ENCODE measurements around the gene POU6F2. TPM values are rescaled to one million over a fixed set of nuclear protein-coding genes. Genes with fewer than 3 reads are reported as not detected.

POU6F2 gene
- total RNA-seq, 1 experiment from 2014 or later = 2.9 TPM

DNA sequence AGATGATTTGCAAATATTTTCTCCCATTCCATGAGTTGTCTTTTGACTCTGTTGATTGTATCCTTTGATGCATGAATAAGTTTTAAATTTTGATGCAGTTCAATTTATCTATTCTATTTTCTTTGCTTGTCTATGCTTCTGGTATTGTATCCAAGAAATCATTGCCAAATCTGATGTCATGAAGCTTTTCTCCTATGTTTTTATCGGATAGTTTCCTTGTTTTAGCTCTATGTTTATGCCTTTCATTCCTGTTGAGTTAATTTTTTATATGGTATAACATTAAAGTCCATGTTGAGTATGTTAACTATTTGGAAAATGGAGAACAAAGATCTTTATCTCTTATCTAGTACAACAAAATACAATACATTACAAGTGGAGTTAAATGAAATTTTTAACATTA, 41.1 kb upstream of the POU6F2 start (continued):
- TF ChIP-seq CDX4 (CRISPR knock-in tag; IDR thresholded peaks at IDR 0.05; ENCODE audit: borderline replicate concordance) (no peak), JUN (CRISPR knock-in tag; IDR thresholded peaks at IDR 0.05) (no peak), PRRX2 (CRISPR knock-in tag; IDR thresholded peaks at IDR 0.05) (no peak), ZNF121 (CRISPR knock-in tag; IDR thresholded peaks at IDR 0.05) (no peak), HMGA2 (CRISPR knock-in tag; IDR thresholded peaks at IDR 0.05) (no peak), RORB (CRISPR knock-in tag; IDR thresholded peaks at IDR 0.05) (no peak), AR (CRISPR knock-in tag; IDR thresholded peaks at IDR 0.05) (no peak)

GRCh38 chr7:38938001-38938485, 39.7 kb upstream of the POU6F2 start:
- ChIA-PET POLR2A (no interaction called here), CTCF (interaction anchor here (1.7 kb wide), 1 partner anchor 516 kb away, joined by 6 read pairs; no protein-coding TSS in a partner anchor)
- peaks cover 19% of the 10 kb centered on the region for H3K4me1 Mint-ChIP-seq
- no peak overlapping the region for H3K27ac Mint-ChIP-seq
- no peak for DNase-seq (ENCODE audit: low spot score)
- ATAC-seq = no peak
- no peaks in the 10 kb centered on the region for H3K36me3 Mint-ChIP-seq
- no peaks in the 10 kb centered on the region for H3K9me3 Mint-ChIP-seq
- no peaks in the 10 kb centered on the region for H3K27me3 Mint-ChIP-seq (ENCODE audit: low read depth)
- H3K4me3 Mint-ChIP-seq = no peak overlapping the region
- no peak for TF ChIP-seq ZNF263 (CRISPR knock-in tag; IDR thresholded peaks at IDR 0.05; ENCODE audit: low read depth)
- no peak for TF ChIP-seq USF2 (CRISPR knock-in tag; IDR thresholded peaks at IDR 0.05)
- no peak for TF ChIP-seq RORB (CRISPR knock-in tag; IDR thresholded peaks at IDR 0.05)
- TF ChIP-seq CREB1 (CRISPR knock-in tag; IDR thresholded peaks at IDR 0.05) = no peak
- TF ChIP-seq SMAD4 (CRISPR knock-in tag; IDR thresholded peaks at IDR 0.05) = no peak
- TF ChIP-seq ZNF396 (CRISPR knock-in tag; IDR thresholded peaks at IDR 0.05; ENCODE audit: borderline replicate concordance) = no peak
- TF ChIP-seq, protein P1, sequence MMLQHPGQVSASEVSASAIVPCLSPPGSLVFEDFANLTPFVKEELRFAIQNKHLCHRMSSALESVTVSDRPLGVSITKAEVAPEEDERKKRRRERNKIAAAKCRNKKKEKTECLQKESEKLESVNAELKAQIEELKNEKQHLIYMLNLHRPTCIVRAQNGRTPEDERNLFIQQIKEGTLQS (CRISPR knock-in tag; conservative IDR thresholded peaks at IDR 0.05) = no peak
- no peak for TF ChIP-seq GABPB1 (CRISPR knock-in tag; IDR thresholded peaks at IDR 0.05)
- TF ChIP-seq NFATC4 (CRISPR knock-in tag; IDR thresholded peaks at IDR 0.05) = no peak
- TF ChIP-seq ZNF232 (CRISPR knock-in tag; IDR thresholded peaks at IDR 0.05) = no peak
- TF ChIP-seq, protein P2, sequence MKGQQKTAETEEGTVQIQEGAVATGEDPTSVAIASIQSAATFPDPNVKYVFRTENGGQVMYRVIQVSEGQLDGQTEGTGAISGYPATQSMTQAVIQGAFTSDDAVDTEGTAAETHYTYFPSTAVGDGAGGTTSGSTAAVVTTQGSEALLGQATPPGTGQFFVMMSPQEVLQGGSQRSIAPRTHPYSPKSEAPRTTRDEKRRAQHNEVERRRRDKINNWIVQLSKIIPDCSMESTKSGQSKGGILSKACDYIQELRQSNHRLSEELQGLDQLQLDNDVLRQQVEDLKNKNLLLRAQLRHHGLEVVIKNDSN (CRISPR knock-in tag; IDR thresholded peaks at IDR 0.05) = no peak
- TF ChIP-seq, protein P3, sequence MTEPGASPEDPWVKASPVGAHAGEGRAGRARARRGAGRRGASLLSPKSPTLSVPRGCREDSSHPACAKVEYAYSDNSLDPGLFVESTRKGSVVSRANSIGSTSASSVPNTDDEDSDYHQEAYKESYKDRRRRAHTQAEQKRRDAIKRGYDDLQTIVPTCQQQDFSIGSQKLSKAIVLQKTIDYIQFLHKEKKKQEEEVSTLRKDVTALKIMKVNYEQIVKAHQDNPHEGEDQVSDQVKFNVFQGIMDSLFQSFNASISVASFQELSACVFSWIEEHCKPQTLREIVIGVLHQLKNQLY (CRISPR knock-in tag; IDR thresholded peaks at IDR 0.05) = no peak
- no peak for TF ChIP-seq MXD4 (CRISPR knock-in tag; IDR thresholded peaks at IDR 0.05; ENCODE audit: borderline replicate concordance)
- no peak for TF ChIP-seq NFE2L1 (CRISPR knock-in tag; IDR thresholded peaks at IDR 0.05)
- TF ChIP-seq, protein P4, sequence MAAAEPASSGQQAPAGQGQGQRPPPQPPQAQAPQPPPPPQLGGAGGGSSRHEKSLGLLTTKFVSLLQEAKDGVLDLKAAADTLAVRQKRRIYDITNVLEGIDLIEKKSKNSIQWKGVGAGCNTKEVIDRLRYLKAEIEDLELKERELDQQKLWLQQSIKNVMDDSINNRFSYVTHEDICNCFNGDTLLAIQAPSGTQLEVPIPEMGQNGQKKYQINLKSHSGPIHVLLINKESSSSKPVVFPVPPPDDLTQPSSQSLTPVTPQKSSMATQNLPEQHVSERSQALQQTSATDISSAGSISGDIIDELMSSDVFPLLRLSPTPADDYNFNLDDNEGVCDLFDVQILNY (CRISPR knock-in tag; IDR thresholded peaks at IDR 0.05) = no peak
- TF ChIP-seq OVOL2 (CRISPR knock-in tag; IDR thresholded peaks at IDR 0.05; ENCODE audit: borderline replicate concordance) = no peak
- no peak for TF ChIP-seq JAZF1 (CRISPR knock-in tag; IDR thresholded peaks at IDR 0.05)
- no peak for TF ChIP-seq ZNF121 (CRISPR knock-in tag; IDR thresholded peaks at IDR 0.05)
- no peak for TF ChIP-seq IRF2 (CRISPR knock-in tag; IDR thresholded peaks at IDR 0.05; ENCODE audit: borderline replicate concordance, low read depth)
